Caco-2 (cell line): ENCODE results near the gene AUTS2. TPM values are rescaled to one million over a fixed set of nuclear protein-coding genes. Genes with fewer than 3 reads are reported as not detected.

Experiments used
- BruUV-seq: library from RNA; stranded (reverse); fragments of 400-500 nt; replicated peaks from 2 replicates; lab custom pipeline; 2021; lab: Mats Ljungman, UMichigan
- CTCF ChIA-PET: fragments of 300-600 bp; sonication (Branson Sonifier 250); formaldehyde crosslinking; loops from one replicate; lab custom pipeline; 2022; ENCODE audit warnings: antibody characterized with exemption; lab: Charles Lee
- POLR2A ChIA-PET: fragments of 300-600 bp; sonication (Branson Sonifier 250); formaldehyde crosslinking; loops from one replicate; lab custom pipeline; 2022; ENCODE audit warnings: antibody characterized with exemption; lab: Charles Lee
- DNase-seq, 2 experiments: peaks; one replicate each; pipeline versions ENCODE4 v3.0.0 to v3.0.0-alpha.2; 2020 to 2022
- H3K27me3 ChIP-seq: replicated peaks from 2 replicates; pipeline ENCODE4 v1.6.0; 2011; ENCODE audit warnings: low read length; ENCODE audit not compliant: control insufficient read depth, insufficient read depth
- H3K36me3 ChIP-seq: 2 replicates; pipeline ENCODE4 v1.5.1; 2011; ENCODE audit warnings: low read length; ENCODE audit not compliant: control insufficient read depth, insufficient read depth
- H3K4me1 ChIP-seq: fragments of 250-450 bp; sonication (Bioruptor Pico); 2 replicates; pipeline ENCODE4 v1.5.1; 2020; ENCODE audit warnings: mild to moderate bottlenecking
- H3K4me3 ChIP-seq: 2 replicates; pipeline ENCODE4 v1.5.1; 2011; ENCODE audit warnings: low read depth, mild to moderate bottlenecking, control low read depth, low read length
- H3K9me3 ChIP-seq: fragments of 250-450 bp; sonication (Bioruptor Pico); 2 replicates; pipeline ENCODE4 v1.5.1; 2020; ENCODE audit warnings: mild to moderate bottlenecking, moderate library complexity
- H3K27ac Mint-ChIP-seq: one replicate; pipeline ENCODE4 v1.8.0; 2022; ENCODE audit warnings: mixed read lengths; ENCODE audit not compliant: unreplicated experiment
- H3K27me3 Mint-ChIP-seq: one replicate; pipeline ENCODE4 v1.8.0; 2022; ENCODE audit warnings: mixed read lengths; ENCODE audit not compliant: insufficient read depth, unreplicated experiment
- H3K36me3 Mint-ChIP-seq: one replicate; pipeline ENCODE4 v1.8.0; 2022; ENCODE audit warnings: mild to moderate bottlenecking, mixed read lengths; ENCODE audit not compliant: insufficient read depth, unreplicated experiment
- H3K4me1 Mint-ChIP-seq: one replicate; pipeline ENCODE4 v1.8.0; 2022; ENCODE audit warnings: low read depth, mixed read lengths; ENCODE audit not compliant: unreplicated experiment
- H3K4me3 Mint-ChIP-seq: one replicate; pipeline ENCODE4 v1.8.0; 2022; ENCODE audit warnings: mild to moderate bottlenecking, moderate library complexity, mixed read lengths; ENCODE audit not compliant: unreplicated experiment
- H3K9me3 Mint-ChIP-seq: one replicate; pipeline ENCODE4 v1.8.0; 2022; ENCODE audit warnings: mixed read lengths; ENCODE audit not compliant: unreplicated experiment
- intact Hi-C: fragments of 100-400 bp; cut with micrococcal nuclease; formaldehyde crosslinking; loops from one replicate; pipeline ENCODE4 v1.10.0; 2022; ENCODE audit not compliant: unreplicated experiment
- total RNA-seq: library from RNA; stranded (reverse); gene quantifications from 2 replicates; pipeline ENCODE4 v1.2.3, GENCODE V29; 2022
- TF ChIP-seq, protein P1 (sequence below), 2 experiments: fragments of 200-600 bp in 1 of 2; IDR thresholded peaks; 1 replicate in 1 of 2; 2 replicates in 1 of 2; pipeline versions ENCODE4 v1.5.1 to v1.8.0; 2011 to 2022; ENCODE audit warnings: antibody characterized with exemption in 1 of 2, control low read depth in 1 of 2, inconsistent platforms in 1 of 2, low read depth in 1 of 2, low read length in 1 of 2, mild to moderate bottlenecking in 1 of 2, moderate library complexity in 1 of 2; ENCODE audit not compliant: insufficient read depth in 1 of 2, severe bottlenecking in 1 of 2, unreplicated experiment in 1 of 2

Gene AUTS2
- total RNA-seq, 1 experiment from 2014 or later = 37.1 TPM

DNA sequence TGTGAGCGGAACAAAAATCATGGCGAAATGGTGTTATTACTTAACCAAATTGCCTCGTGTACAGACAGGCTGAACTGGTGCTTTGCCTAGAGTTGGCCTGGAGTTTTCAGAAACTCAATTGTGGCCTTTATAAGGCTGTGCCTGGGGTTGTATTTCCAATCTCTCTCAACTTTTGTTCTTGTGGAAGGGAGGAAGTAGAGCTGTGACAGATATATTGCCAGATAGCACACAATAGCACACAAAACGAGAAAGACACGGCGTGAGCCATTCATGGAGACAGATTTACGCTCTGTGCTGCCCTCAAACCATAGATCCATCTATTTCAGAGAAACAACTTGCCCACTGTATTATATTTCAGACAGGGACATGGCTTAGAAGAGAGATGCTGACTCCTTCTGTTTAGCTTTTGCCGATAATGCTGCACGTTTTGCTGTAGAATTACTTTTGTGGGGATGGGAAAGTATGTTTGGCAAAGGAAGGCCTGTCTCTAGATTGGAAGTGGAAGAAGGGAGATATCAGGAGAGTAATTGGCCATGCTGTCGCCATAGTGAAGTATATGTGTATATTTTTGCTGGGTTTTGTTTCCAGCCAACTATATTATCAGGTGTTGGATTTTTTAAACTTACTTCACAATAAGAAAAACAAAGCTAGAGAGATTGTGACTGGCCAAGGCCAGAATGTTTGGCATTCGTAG is 80.4 kb downstream of the AUTS2 start:
- CTCF ChIA-PET = interaction anchor here (0.6 kb wide), 1 partner anchor 8 kb away, joined by 3 read pairs; no protein-coding TSS in a partner anchor
- H3K36me3 Mint-ChIP-seq = no peaks in the 10 kb centered on the region
- H3K4me1 Mint-ChIP-seq = no peaks in the 10 kb centered on the region
- no peaks in the 10 kb centered on the region for H3K27me3 ChIP-seq
- H3K27me3 Mint-ChIP-seq = no peaks in the 10 kb centered on the region
- H3K27ac Mint-ChIP-seq = no peak overlapping the region
- no peak overlapping the region for H3K4me3 ChIP-seq
- TF ChIP-seq, protein P1, sequence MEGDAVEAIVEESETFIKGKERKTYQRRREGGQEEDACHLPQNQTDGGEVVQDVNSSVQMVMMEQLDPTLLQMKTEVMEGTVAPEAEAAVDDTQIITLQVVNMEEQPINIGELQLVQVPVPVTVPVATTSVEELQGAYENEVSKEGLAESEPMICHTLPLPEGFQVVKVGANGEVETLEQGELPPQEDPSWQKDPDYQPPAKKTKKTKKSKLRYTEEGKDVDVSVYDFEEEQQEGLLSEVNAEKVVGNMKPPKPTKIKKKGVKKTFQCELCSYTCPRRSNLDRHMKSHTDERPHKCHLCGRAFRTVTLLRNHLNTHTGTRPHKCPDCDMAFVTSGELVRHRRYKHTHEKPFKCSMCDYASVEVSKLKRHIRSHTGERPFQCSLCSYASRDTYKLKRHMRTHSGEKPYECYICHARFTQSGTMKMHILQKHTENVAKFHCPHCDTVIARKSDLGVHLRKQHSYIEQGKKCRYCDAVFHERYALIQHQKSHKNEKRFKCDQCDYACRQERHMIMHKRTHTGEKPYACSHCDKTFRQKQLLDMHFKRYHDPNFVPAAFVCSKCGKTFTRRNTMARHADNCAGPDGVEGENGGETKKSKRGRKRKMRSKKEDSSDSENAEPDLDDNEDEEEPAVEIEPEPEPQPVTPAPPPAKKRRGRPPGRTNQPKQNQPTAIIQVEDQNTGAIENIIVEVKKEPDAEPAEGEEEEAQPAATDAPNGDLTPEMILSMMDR (IDR thresholded peaks at IDR 0.05; ENCODE audit: insufficient read depth in 1 of 2, low read depth in 1 of 2, low read length in 1 of 2, severe bottlenecking in 1 of 2, unreplicated experiment in 1 of 2) = no peak
- no peaks in the 10 kb centered on the region for H3K36me3 ChIP-seq
- intact Hi-C loops = loop anchor here (10.0 kb wide), 1 partner anchor 126 kb away; no protein-coding TSS in a partner anchor
- no peak overlapping the region for H3K4me3 Mint-ChIP-seq
- no peaks in the 10 kb centered on the region for H3K4me1 ChIP-seq
- no peaks in the 10 kb centered on the region for H3K9me3 ChIP-seq
- no TSS peak for BruUV-seq
- no peak for DNase-seq
- H3K9me3 Mint-ChIP-seq = no peaks in the 10 kb centered on the region
- POLR2A ChIA-PET = no interaction called here

DNA sequence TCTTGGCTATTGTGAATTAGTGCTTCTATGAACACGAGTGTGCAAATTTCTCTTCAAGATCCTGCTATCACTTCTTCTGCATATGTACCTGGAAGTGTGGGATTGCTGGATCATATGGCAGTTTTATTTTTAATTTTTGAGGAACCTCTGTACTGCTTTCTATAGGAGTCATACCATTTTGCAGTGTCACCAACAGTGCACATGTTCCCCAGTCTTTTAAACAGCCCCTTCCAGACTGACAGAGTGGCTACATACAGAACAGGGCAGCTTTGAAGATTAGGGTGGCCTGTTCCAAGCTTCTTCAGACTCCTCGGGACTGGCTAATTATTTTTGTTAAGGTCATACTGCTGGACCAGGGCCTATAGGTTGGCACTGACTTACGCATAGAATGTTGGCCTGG is 82.9 kb downstream of the AUTS2 start:
- Mint-ChIP-seq H3K36me3 (no peaks in the 10 kb centered on the region), H3K4me1 (no peaks in the 10 kb centered on the region), H3K27ac (no peak overlapping the region), H3K4me3 (no peak overlapping the region), H3K27me3 (no peaks in the 10 kb centered on the region), H3K9me3 (no peaks in the 10 kb centered on the region)
- intact Hi-C loops = no loop called here
- Histone ChIP-seq H3K27me3 (no peaks in the 10 kb centered on the region), H3K4me3 (no peak overlapping the region), H3K9me3 (no peaks in the 10 kb centered on the region), H3K4me1 (no peaks in the 10 kb centered on the region), H3K36me3 (no peaks in the 10 kb centered on the region)
- no TSS peak for BruUV-seq
- TF ChIP-seq, protein P1 (IDR thresholded peaks at IDR 0.05; ENCODE audit: insufficient read depth in 1 of 2, low read depth in 1 of 2, low read length in 1 of 2, severe bottlenecking in 1 of 2, unreplicated experiment in 1 of 2) = no peak
- DNase-seq = no peak
- ChIA-PET CTCF (no interaction called here), POLR2A (no interaction called here)

DNA sequence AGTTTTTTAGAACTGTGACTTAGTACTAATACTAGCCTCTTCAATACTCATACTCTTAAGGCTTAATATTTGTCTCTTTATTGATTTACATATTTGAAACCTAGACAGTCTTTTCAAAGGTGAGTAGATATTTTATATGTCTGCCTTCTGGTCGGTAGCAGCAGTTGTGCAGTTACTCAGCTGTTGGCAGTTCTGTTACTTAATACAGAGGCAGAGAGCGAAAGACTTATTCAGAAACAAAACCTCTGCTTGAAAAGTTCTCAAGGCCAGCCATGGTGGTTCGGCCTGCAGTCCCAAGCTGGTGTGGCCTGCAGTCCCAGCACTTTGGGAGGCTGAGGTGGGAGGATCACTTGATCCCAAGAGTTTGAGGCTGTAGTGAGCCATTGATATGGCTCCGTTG is 84.2 kb downstream of the AUTS2 start:
- CTCF ChIA-PET = no interaction called here
- Histone ChIP-seq H3K36me3 (no peaks in the 10 kb centered on the region), H3K4me3 (no peak overlapping the region), H3K4me1 (no peaks in the 10 kb centered on the region), H3K9me3 (no peaks in the 10 kb centered on the region), H3K27me3 (no peaks in the 10 kb centered on the region)
- Mint-ChIP-seq H3K4me3 (no peak overlapping the region), H3K27me3 (no peaks in the 10 kb centered on the region), H3K4me1 (no peaks in the 10 kb centered on the region), H3K27ac (no peak overlapping the region), H3K9me3 (no peaks in the 10 kb centered on the region), H3K36me3 (no peaks in the 10 kb centered on the region)
- no peak for DNase-seq
- TF ChIP-seq, protein P1 (IDR thresholded peaks at IDR 0.05; ENCODE audit: insufficient read depth in 1 of 2, low read depth in 1 of 2, low read length in 1 of 2, severe bottlenecking in 1 of 2, unreplicated experiment in 1 of 2) = no peak
- POLR2A ChIA-PET = no interaction called here
- BruUV-seq = no TSS peak
- intact Hi-C loops = no loop called here
